GM19023 (cell line): ENCODE data around the gene COX14.

Source experiments
- ATAC-seq: cut with Tn5 transposase; IDR thresholded peaks from one replicate; pipeline ENCODE4 v1.9.1; 2021; ENCODE audit warnings: mild to moderate bottlenecking, moderate library complexity; ENCODE audit not compliant: unreplicated experiment

Gene COX14

GRCh38 chr12:50084775-50085614 is 27.0 kb upstream of the COX14 start, which contains the start of gene SMARCD1:
Gene SMARCD1 (plus strand): TSS chr12:50085342. CDS start chr12:50085370, 28 bp downstream.
- ATAC-seq, result peak; percentile 85

GRCh38 chr12:50085615-50086072 is 26.4 kb upstream of the COX14 start:
- ATAC-seq, result no peak

GRCh38 chr12:50086148-50086547 is 25.9 kb upstream of the COX14 start:
- no peak for ATAC-seq

- ATAC-seq, result no peak
Observed at GRCh38 chr12:50087151-50087550, 24.9 kb upstream of the COX14 start.

GRCh38 chr12:50087995-50088394 is 24.0 kb upstream of the COX14 start:
- no peak for ATAC-seq

- ATAC-seq, result no peak
Observed at GRCh38 chr12:50088577-50089335, 23.3 kb upstream of the COX14 start.

- ATAC-seq, result no peak
Observed at GRCh38 chr12:50089730-50090129, 22.3 kb upstream of the COX14 start.

- no peak for ATAC-seq
Observed at GRCh38 chr12:50090391-50090790, 21.6 kb upstream of the COX14 start.

GRCh38 chr12:50097952-50098351 is 14.1 kb upstream of the COX14 start:
- no peak for ATAC-seq

GRCh38 chr12:50099302-50100008 is 12.6 kb upstream of the COX14 start:
- ATAC-seq, result no peak

GRCh38 chr12:50100561-50100960 is 11.5 kb upstream of the COX14 start:
- ATAC-seq, result no peak

- ATAC-seq, result no peak
Observed at GRCh38 chr12:50101663-50102062, 10.4 kb upstream of the COX14 start.

GRCh38 chr12:50102131-50102531 is 9.9 kb upstream of the COX14 start:
- ATAC-seq, result no peak

- ATAC-seq, result no peak
Observed at GRCh38 chr12:50102646-50103309, 9.3 kb upstream of the COX14 start.

GRCh38 chr12:50103351-50103750 is 8.7 kb upstream of the COX14 start:
- no peak for ATAC-seq

- no peak for ATAC-seq
Observed at GRCh38 chr12:50103767-50104321, 8.2 kb upstream of the COX14 start, which contains the start of gene GPD1. Gene GPD1 (plus strand): TSS chr12:50104008. CDS start chr12:50104051, 43 bp downstream.

- ATAC-seq, result no peak
Observed at GRCh38 chr12:50104417-50105366, 7.3 kb upstream of the COX14 start.

GRCh38 chr12:50105913-50106450 is 6.1 kb upstream of the COX14 start:
- no peak for ATAC-seq

GRCh38 chr12:50106907-50107306 is 5.1 kb upstream of the COX14 start:
- ATAC-seq, result no peak
